Peyer's patch (tissue), 4 donors: Measurements from ENCODE around the gene GID8.

ENCODE experiments used
- CTCF ChIP-seq, 6 experiments: fragments of 450-650 bp in 4 of 6; fragments of 200-600 bp in 2 of 6; sonication (generic) in 1 of 6; IDR thresholded peaks; one replicate each; pipeline ENCODE4 v1.5.1; 2017 to 2019; ENCODE audit warnings: antibody characterized with exemption in 6 of 6, mild to moderate bottlenecking in 3 of 6, moderate library complexity in 1 of 6
- POLR2A ChIP-seq, 2 donors: fragments of 450-650 bp; IDR thresholded peaks; one replicate each; pipeline ENCODE4 v1.5.1; 2017; ENCODE audit warnings: antibody characterized with exemption in 2 of 2, mild to moderate bottlenecking in 2 of 2, moderate library complexity in 2 of 2

DNA sequence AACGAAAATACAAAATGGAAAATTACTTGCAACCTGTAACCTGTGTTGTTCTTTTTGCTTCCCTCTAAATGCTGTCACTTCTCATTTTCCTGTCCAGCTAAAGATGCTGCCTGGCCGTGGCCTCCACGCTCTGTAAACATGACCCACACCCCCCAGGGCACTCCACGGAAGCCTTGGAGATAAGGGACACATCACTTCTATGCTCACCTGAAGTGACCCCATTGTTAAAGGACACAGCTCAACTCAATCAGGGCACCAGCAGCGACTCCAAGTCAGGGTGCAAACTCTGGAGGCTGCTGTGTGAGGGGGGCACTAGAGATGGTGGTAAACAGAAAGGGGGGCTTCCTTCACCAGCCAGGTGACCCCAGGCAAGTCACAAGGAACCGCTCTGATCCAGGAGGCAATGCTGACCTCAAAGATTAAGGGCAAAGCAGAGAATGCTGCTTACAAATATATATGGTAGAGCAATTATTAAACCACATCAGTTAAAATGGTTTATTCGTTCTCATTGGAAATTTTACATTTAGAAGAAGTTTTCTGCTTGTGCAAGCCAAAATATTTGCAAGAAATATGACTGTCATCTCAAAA lies 24.8 kb upstream of the GID8 start:
- TF ChIP-seq POLR2A (IDR thresholded peaks at IDR 0.05) (no peak), CTCF (IDR thresholded peaks at IDR 0.05) (no peak)
